ENCODE data around the gene KRTAP12-2.
"Not testable (repeated sequence)": the region's sequence is repeated elsewhere in the genome, so short reads cannot be mapped to it uniquely, and the experiment has no call there.

Gene KRTAP12-2

DNA sequence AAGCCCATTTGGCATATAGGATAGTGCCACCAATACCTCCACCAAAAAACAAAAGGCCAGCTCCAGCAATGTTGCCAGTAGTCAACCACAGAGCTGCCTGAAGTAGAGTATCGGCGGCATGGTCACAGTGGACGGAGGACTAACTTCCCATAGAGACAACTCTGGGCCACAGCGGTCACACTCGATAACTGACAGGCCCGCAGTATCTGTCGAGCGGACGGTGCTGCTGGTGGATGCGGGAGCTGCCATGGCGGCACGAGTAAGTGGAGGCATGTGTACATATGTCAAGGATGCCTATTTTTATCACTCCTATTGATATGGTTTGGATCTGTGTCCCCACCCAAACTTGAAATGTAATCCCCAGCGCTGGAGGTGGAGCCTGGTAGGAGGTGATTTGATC, 11.2 kb upstream of the KRTAP12-2 start:
- Histone ChIP-seq H3K9ac (ENCODE audit: low read length) (no peak overlapping the region), H3K27me3 (replicated peaks; ENCODE audit: control insufficient read depth, insufficient read depth, low read length) (peaks cover 12% of the 10 kb centered on the region), H3K9me3 (ENCODE audit: control insufficient read depth, low read length) (peaks cover 11% of the 10 kb centered on the region), H3K4me3 (ENCODE audit: low read length) (no peak overlapping the region), H3K36me3 (ENCODE audit: control insufficient read depth, insufficient read depth, low read length, severe bottlenecking) (no peaks in the 10 kb centered on the region), H3K4me1 (ENCODE audit: control insufficient read depth, insufficient read depth, low read length) (no peaks in the 10 kb centered on the region)
- DNase-seq (ENCODE audit: low read depth): no peak

DNA sequence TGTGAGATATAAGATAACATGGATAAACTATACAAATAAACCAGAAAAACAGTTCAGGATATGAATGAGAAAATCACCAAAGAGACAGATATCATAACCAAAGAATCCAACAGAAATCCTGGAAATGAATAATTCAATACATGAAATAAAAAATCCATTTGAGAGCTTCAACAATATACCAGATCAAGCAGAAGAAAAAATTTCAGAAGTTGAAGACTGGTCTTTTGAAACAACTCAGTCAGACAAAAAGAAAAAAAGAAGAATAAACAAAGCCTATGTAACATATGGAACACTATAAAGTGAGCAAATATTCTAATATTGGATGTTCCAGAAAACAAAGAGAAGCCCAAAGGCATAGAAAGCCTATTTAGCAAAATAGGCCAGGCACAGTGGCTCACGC, 5.2 kb upstream of the KRTAP12-2 start:
- no peak for DNase-seq (ENCODE audit: low read depth)
- Histone ChIP-seq H3K9me3 (ENCODE audit: control insufficient read depth, low read length) (peaks cover 26% of the 10 kb centered on the region), H3K27me3 (replicated peaks; ENCODE audit: control insufficient read depth, insufficient read depth, low read length) (peaks cover 9% of the 10 kb centered on the region)

DNA sequence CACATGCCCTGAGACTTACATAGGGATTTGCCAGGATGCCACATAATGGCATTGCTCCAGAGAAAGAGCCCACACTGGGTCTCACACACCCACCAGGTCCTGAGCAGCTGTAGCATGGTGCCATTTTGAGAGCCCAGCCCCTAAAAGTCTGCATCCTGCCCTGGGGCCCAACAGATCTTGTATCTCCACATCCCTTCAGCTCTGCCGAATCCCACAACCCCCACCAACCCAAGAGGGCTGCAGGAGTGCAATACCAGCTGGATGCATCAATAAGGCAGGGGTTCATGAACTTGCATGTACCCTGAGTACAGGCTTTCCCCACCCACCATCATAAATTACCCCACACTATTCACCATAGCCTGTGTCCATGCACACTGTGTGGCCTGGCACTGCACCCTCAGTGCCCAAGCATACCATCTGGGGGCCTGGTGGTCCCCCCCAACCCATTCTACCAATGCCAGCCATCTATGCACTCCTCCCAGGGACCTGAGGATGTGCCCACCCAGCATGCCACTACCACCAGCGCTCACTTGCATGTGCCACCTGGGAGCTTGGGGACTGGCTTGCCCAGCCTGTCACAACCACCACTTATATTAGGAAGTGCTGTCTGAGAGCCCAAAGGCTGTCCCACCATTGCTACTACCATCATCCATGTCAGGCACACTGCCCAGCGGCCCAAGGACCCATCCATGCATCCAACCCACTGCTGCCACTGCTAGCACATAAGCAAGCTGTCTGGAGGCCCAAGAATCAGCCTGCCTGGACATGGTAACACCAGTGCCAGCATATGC, 4.1 kb upstream of the KRTAP12-2 start:
- no peak for DNase-seq (ENCODE audit: low read depth)
- Histone ChIP-seq H3K36me3 (ENCODE audit: control insufficient read depth, insufficient read depth, low read length, severe bottlenecking) (no peaks in the 10 kb centered on the region), H3K4me1 (ENCODE audit: control insufficient read depth, insufficient read depth, low read length) (no peaks in the 10 kb centered on the region)

More for the DNA sequence above, 5.2 kb upstream of the KRTAP12-2 start:
- no peaks in the 10 kb centered on the region for H3K4me1 ChIP-seq (ENCODE audit: control insufficient read depth, insufficient read depth, low read length)
- no peak overlapping the region for H3K9ac ChIP-seq (ENCODE audit: low read length)
- no peaks in the 10 kb centered on the region for H3K36me3 ChIP-seq (ENCODE audit: control insufficient read depth, insufficient read depth, low read length, severe bottlenecking)
- H3K4me3 ChIP-seq (ENCODE audit: low read length): no peak overlapping the region

DNA sequence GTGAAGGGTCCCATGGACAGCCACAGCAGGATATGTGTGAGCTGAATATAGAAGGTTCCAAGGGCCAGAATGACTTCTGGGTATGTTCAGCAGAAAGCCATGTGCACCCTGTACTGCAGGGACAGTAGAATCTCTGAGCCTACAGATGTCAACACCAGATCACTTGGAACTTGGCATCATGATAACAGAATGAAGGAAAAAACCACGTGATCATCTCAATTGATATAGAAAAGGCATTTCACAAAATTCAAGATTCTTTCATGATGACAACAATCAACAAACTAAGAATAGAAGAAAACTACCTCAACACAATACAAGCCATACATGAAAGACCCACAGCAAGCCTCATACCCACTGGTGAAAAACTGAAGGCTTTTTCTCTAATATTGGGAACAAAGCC, 885 bp upstream of the KRTAP12-2 start:
- no peaks in the 10 kb centered on the region for H3K4me1 ChIP-seq (ENCODE audit: control insufficient read depth, insufficient read depth, low read length)
- H3K27me3 ChIP-seq (replicated peaks; ENCODE audit: control insufficient read depth, insufficient read depth, low read length): no peaks in the 10 kb centered on the region
- no peaks in the 10 kb centered on the region for H3K36me3 ChIP-seq (ENCODE audit: control insufficient read depth, insufficient read depth, low read length, severe bottlenecking)
- peaks cover 28% of the 10 kb centered on the region for H3K9me3 ChIP-seq (ENCODE audit: control insufficient read depth, low read length)
- no peak for DNase-seq (ENCODE audit: low read depth)
- no peak overlapping the region for H3K4me3 ChIP-seq (ENCODE audit: low read length)
- H3K9ac ChIP-seq (ENCODE audit: low read length): no peak overlapping the region

More for the DNA sequence above, 4.1 kb upstream of the KRTAP12-2 start:
- H3K9ac ChIP-seq (ENCODE audit: low read length): no peak overlapping the region
- no peak overlapping the region for H3K4me3 ChIP-seq (ENCODE audit: low read length)
- H3K9me3 ChIP-seq (ENCODE audit: control insufficient read depth, low read length): peaks cover 26% of the 10 kb centered on the region
- H3K27me3 ChIP-seq (replicated peaks; ENCODE audit: control insufficient read depth, insufficient read depth, low read length): no peaks in the 10 kb centered on the region

DNA sequence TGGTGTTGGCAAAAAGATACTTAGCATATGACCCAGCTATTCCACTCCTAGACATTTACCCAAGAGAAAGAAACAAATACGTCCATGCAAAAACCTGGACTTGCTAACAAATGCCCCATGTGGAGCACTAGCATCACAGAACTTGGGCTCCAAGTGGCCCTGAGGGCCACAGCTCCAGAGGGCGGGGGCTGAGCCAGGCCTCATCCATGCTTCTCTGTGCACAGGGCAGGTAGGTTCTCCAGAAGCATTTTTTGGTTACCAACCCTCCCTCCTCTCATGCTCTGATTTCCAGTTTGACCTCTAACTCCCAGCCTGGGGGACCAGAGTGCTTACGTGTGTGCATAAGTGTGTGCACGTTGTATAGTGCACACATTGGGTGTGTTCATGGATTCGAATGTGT, 2.0 kb downstream of the KRTAP12-2 start:
- Histone ChIP-seq H3K27me3 (replicated peaks; ENCODE audit: control insufficient read depth, insufficient read depth, low read length) (no peaks in the 10 kb centered on the region), H3K36me3 (ENCODE audit: control insufficient read depth, insufficient read depth, low read length, severe bottlenecking) (no peaks in the 10 kb centered on the region), H3K9ac (ENCODE audit: low read length) (no peak overlapping the region), H3K4me3 (ENCODE audit: low read length) (no peak overlapping the region), H3K9me3 (ENCODE audit: control insufficient read depth, low read length) (peaks cover 25% of the 10 kb centered on the region), H3K4me1 (ENCODE audit: control insufficient read depth, insufficient read depth, low read length) (no peaks in the 10 kb centered on the region)
- no peak for DNase-seq (ENCODE audit: low read depth)

DNA sequence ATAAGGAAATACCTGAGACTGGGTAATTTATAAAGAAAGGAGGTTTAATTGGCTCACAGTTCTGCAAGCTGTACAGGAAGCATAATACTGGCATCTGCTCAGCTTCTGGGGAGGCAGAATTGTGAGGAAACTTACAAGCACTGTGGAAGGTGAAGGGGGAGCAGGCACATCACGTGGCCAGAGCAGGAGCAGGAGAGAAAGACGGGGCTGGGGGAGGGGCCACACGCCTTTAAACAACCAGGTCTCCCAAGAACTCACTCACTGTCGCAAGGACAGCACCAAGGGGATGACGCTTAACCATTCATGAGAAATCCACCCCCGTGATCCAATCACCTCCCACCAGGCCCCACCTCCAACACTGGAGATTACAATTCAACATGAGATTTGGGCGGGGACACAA, 5.2 kb downstream of the KRTAP12-2 start:
- not testable (repeated sequence) for H3K4me1 ChIP-seq (ENCODE audit: control insufficient read depth, insufficient read depth, low read length); H3K4me3 ChIP-seq (ENCODE audit: low read length); H3K36me3 ChIP-seq (ENCODE audit: control insufficient read depth, insufficient read depth, low read length, severe bottlenecking); DNase-seq (ENCODE audit: low read depth); H3K9ac ChIP-seq (ENCODE audit: low read length); H3K27me3 ChIP-seq (replicated peaks; ENCODE audit: control insufficient read depth, insufficient read depth, low read length)
- H3K9me3 ChIP-seq (ENCODE audit: control insufficient read depth, low read length): peaks cover 21% of the 10 kb centered on the region

DNA sequence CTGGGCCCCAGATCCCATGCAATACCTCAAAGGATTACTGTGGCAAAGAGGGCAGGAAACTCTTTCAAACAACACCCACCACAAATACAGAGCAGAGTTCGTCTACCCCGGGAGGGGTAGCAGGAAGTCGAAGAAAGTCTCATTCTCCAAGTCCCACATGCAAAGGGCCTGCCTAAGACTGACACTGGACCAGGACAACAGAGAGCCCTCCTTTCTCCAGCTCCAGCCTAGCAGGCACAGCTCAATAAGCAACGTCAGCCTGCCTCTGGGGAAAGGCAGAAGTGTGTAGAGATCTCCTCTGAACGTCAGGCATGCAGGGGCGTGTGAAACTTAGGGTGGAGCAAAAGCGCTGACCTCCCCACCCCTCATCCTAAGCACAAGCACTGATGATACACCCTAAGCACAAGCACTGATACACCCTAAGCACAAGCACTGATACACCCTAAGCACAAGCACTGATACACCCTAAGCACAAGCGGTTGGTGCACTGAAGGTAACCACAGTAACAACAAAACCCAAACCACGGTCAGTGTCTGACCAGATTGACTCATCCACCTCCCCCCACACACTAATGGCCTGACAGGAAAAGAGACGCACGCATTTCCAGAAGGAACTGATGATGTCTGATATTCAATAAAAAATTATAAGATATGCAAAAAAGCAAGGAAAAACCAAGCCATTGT, 7.7 kb downstream of the KRTAP12-2 start:
- H3K4me1 ChIP-seq (ENCODE audit: control insufficient read depth, insufficient read depth, low read length): no peaks in the 10 kb centered on the region
- H3K9me3 ChIP-seq (ENCODE audit: control insufficient read depth, low read length): peaks cover 26% of the 10 kb centered on the region
- H3K36me3 ChIP-seq (ENCODE audit: control insufficient read depth, insufficient read depth, low read length, severe bottlenecking): no peaks in the 10 kb centered on the region
- peaks cover 3% of the 10 kb centered on the region for H3K27me3 ChIP-seq (replicated peaks; ENCODE audit: control insufficient read depth, insufficient read depth, low read length)
- DNase-seq (ENCODE audit: low read depth): no peak
- no peak overlapping the region for H3K9ac ChIP-seq (ENCODE audit: low read length)
- H3K4me3 ChIP-seq (ENCODE audit: low read length): no peak overlapping the region

DNA sequence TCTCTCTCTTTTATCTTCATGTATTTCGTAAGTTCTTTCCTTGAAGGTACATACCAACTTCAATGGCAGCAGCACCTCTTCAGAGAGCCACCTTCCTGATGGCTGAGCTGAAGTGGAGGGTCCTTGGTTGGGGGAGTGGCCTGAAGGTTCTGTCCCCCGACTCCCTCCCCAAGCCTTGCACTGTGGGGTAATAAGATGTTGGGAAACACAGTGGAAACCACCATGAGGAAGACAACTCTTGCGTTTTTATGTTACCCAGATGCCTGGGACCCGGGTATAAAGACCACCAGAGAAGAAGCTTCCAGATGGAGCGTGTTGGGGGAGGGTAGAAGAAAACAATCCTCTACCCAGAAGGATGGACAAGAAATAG, 8.2 kb downstream of the KRTAP12-2 start:
- Histone ChIP-seq H3K9me3 (ENCODE audit: control insufficient read depth, low read length) (peaks cover 21% of the 10 kb centered on the region), H3K27me3 (replicated peaks; ENCODE audit: control insufficient read depth, insufficient read depth, low read length) (peaks cover 3% of the 10 kb centered on the region), H3K4me1 (ENCODE audit: control insufficient read depth, insufficient read depth, low read length) (no peaks in the 10 kb centered on the region), H3K9ac (ENCODE audit: low read length) (no peak overlapping the region), H3K4me3 (ENCODE audit: low read length) (no peak overlapping the region), H3K36me3 (ENCODE audit: control insufficient read depth, insufficient read depth, low read length, severe bottlenecking) (no peaks in the 10 kb centered on the region)
- no peak for DNase-seq (ENCODE audit: low read depth)

DNA sequence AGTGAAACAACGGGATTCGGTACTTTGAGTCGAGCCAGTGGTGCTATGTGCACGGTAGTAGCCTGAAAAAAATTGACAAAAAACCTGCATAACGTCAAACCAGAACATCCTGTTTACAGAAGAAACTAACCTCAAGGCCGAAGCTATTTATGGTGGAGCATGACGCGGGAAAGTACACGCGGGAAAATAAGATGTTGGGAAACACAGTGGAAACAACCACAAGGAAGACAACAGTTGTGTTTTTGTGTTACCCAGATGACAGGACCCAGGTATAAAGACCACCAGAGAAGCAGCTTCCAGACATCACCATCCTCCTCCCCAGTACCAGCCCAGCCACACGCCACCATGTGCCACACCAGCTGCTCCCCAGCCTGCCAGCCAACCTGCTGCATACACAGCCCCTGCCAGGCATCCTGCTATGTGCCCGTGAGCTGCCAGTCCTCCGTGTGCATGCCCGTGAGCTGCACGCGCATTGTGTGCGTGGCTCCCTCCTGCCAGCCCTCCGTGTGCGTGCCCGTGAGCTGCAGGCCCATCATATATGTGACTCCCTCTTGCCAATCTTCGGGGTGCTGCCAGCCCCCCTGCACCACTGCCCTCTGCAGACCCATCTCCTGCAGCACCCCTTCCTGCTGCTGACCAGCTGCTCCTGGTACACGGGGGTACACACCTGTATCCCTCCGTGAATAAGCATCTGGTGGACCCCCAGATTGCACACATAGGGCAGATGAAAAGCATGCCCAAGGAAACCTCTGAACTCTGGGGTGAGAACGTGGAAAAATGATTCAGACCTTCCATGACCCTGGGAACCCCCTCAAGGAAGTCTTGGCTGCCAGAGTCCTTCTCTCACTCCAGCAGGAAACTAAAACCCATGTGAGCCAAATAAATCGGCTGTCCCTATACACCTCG, 8.8 kb downstream of the KRTAP12-2 start, which contains the start of gene KRTAP12-3:
Gene KRTAP12-3 (plus strand): TSS at position 298 of the 906 bp plus-strand sequence. CDS start 48 bp downstream, at position 346.
- H3K4me1 ChIP-seq (ENCODE audit: control insufficient read depth, insufficient read depth, low read length): no peaks in the 10 kb centered on the region
- H3K36me3 ChIP-seq (ENCODE audit: control insufficient read depth, insufficient read depth, low read length, severe bottlenecking): no peaks in the 10 kb centered on the region
- H3K27me3 ChIP-seq (replicated peaks; ENCODE audit: control insufficient read depth, insufficient read depth, low read length): peaks cover 3% of the 10 kb centered on the region
- no peak within 1 kb of the TSS for H3K9ac ChIP-seq (ENCODE audit: low read length)
- no peak for DNase-seq (ENCODE audit: low read depth)
- peaks cover 17% of the 10 kb centered on the region for H3K9me3 ChIP-seq (ENCODE audit: control insufficient read depth, low read length)
- H3K4me3 ChIP-seq (ENCODE audit: low read length): no peak within 1 kb of the TSS

DNA sequence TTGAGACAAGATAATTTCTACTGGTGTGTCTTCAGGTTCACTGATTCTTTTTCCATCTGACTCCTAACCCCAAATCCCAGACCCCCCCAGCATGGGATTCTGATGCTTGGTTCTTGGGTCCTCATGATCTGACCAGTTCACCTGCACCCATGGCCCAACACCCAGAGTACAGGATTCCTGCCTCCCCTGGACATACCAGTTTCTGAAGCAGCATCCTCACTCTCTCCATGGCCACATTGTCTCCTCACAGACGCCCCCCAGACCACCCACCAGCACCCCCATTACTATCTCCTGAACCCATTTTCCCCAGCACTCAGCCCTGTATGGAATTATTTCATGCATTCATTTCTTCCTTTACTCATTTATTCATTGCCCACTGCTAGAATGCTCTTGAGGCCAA, 9.9 kb downstream of the KRTAP12-2 start:
- H3K27me3 ChIP-seq (replicated peaks; ENCODE audit: control insufficient read depth, insufficient read depth, low read length): peaks cover 3% of the 10 kb centered on the region

More for the DNA sequence above, 9.9 kb downstream of the KRTAP12-2 start:
- Histone ChIP-seq H3K9ac (ENCODE audit: low read length) (no peak overlapping the region), H3K36me3 (ENCODE audit: control insufficient read depth, insufficient read depth, low read length, severe bottlenecking) (no peaks in the 10 kb centered on the region), H3K4me3 (ENCODE audit: low read length) (no peak overlapping the region), H3K9me3 (ENCODE audit: control insufficient read depth, low read length) (peaks cover 14% of the 10 kb centered on the region), H3K4me1 (ENCODE audit: control insufficient read depth, insufficient read depth, low read length) (no peaks in the 10 kb centered on the region)
- no peak for DNase-seq (ENCODE audit: low read depth)
